Smooth muscle cell of the brain vasculature (primary cell): Measurements from ENCODE around the gene ENO3.

Source experiments
- DNase-seq: peaks from one replicate; pipeline ENCODE4 v3.0.0-alpha.2; 2012; ENCODE audit warnings: low read depth, low spot score

The ENO3 gene

DNA sequence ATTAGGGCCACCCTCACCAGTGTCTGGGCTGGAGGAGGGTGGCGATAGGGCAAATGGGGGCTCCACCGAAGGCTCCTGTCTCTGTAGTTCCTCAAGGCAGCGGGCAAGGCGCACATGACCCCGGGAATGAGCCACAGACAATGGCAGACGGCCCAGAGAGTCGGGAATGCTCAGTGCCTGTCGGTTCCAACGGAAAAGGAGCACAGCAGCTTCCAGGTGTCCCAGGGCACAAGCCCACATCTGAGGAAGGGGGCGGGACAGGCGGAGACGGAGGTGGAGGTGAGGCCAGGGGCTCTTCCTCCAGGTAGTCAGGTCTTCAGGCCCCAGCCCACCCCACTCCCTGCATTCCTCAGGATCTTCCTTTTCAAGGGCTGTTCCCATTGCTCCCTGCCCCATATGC is 21.8 kb downstream of the ENO3 start:
- DNase-seq: no peak

DNA sequence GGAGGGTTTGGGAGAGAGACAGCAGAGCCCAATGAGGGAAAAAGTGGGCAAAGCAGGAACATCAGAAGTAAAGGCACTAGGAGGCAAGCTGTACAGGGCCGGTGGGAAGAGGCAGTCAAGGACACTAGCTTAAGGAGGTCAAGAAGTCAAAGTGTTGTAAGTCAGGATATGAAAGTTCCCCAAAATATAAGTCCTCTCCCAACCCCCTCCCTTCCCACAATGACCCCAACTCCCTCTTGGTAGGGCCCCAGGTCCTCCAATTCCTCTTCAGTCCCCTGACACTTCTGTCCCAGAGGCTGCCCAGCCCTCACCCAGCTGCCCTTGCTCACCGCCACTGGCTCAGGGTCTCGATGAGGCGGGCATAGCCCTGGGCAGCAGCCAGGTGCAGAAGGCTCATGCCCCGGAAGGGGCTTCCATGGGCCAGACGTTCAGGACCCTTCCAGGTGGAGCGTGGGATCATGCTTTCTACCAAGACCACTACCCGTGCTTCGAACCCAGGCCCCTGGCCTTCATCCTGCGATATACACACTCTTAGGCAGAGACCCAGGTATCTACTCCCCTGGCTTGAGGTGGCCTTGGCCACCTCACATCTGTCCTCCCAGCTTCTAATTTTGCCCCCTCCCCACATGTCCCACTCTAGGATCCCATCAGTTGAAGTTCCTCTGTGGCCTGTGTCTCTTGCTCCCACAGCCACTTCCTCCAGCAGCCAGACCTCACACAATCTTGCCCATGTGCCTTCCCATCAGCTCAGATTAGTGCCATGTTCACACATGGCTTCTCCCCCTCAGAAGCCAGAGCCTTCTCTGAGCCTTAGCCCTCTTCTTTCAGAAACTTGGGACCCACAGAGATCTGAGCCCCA is 22.6 kb downstream of the ENO3 start:
- DNase-seq: no peak

DNA sequence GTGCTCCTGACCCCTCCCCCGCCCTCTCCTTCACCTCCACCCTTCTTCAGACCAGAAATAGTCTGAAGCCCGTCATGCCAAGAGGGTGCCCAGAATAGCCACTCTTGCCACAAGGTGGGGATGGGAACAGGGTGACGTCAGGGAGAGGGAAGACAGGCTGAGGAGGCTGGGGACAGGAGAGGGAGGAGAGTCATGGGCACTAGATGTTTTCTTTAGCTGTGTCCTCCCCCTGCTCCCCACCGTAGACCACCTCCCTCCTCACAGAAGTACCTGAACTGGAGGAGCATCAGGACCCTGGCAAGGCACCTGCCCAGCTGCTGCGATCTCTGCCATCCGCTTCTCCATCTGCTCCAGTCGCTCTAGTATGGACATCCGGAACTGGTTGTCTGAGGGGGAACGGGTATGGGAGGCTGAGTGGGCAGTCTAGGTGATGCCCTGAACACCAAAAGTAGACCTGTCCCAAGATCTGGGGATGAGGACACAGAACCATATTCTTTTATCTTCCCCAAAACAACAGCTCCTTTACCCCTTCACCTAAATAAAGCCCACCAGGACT is 23.3 kb downstream of the ENO3 start:
- DNase-seq: no peak

DNA sequence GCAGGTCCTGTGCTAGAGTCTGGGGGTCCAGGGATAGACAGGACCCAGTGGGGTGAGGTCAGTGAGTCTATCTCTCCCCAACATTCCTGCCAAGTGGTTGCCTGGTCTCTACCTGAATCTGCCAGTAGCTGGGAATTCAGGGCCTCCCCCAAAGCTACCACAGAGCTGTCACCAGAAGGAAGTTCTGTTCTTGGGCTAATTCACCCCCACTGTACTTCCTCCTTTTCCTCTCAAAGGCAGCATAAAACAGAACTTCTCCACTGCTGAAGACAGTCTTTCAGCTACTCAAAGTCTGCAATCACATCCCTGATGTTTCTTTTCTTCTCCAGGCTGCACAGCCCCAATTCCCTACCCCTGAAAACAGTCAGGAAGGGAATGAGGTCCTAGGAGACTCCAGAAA is 27.8 kb downstream of the ENO3 start:
- no peak for DNase-seq

DNA sequence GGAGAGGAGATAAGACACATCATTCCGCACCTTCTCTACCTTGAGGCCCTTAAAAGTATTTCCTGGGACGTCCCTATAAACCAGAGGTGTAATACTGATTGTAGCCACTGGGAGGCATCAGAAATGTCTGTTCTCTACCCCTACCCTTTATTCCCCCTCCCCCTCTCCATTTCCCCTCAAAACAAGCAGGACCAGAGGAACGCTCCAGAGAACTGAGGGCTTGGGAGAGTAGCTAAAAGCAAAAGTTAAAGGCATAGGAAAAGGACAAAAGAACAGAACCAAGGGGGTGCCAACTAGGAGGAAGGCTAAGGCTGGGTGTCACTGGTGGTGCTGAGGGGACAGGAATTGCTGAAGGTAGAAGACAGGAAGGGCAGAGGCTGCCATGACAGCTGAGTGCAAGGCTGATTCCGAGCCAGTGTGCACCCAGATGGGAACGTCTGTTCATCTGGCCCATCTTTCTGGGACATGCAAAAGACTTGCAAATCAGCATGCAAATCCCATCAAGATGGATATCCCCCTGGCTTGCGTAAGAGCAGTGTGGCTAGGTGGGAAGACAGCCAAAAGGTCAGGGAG is 29.8 kb downstream of the ENO3 start:
- no peak for DNase-seq

DNA sequence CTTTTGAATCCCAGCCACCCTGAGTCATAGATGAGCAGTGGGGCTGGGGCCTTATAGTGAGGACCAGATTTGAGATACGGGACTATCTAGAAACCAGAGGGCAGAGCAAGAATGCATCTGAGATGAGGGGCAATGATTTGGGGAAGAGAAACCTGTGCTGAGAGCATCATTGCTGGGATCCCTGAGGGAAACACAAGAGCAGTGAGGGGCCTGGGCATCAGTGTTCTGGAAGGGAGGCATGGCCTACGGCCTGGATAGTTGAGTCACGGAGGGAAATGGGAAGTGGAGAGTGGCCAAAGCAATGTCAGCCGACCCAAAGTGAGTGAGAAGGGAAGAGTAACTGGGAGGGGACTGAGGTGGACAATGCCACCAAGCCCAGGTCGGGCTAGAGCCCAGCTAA is 31.4 kb downstream of the ENO3 start:
- DNase-seq: no peak

DNA sequence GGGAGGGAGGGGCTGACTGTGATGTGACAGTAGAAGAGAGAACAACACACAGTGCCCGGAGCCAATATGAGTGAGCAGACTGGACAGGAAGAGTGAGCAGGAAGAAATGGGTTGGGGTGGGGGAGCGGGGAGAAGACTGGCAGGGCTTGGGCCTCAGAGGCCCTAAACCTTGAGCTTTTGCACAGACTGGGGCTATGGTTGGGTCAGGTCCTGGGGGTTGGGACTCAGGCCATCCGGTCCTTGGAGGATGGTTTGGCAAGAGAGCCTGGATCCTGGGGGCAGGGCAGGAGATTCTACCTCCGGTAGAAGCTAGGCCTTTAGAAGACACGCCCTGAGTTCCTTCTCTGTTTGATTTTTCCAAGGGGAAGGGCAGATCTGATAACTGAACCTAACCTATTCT is 35.5 kb downstream of the ENO3 start:
- no peak for DNase-seq

DNA sequence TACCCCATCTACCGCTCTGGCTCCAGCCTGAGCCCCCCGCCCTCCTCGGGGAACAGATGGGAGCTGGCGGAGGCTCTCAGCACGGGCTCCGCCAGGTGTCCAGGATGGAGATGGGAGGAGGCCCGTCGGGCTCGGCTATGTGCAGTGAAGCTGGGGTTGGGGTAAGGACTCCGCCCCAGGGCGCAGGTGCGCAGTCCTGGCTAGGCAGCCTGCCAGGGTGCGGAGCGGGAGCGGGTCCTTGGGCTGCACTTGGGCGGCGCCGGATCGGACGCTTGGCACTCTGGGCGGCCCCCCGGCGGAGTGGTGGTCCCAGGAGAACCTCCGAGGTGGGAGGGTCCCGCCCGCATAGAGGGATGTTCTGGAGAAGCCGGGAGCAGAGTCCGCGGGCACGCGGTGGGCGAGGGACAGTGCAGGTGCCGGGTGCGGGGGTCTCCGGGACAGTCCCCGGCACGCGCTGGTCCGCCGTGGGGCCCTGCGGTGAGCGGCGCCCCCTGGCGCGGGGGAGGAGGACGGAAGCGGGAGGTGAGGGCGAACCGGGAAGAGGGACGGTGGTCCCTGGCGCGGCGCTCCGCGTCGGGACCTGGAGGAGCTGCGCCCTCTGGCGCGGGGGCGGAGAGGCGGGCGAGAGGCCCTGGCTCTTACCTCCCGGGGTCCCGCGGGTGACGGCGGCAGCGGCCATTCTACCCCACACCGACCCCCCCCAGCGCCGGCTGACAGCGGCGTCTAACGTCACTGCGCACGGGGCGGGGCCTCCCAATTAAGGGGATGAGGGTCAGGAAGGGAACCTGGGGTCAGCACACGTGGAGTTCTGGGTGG is 36.2 kb downstream of the ENO3 start, which contains the start of gene CAMTA2:
TSS of gene CAMTA2 (minus strand) at position 725 of the 816 bp plus-strand sequence. CDS start 1,453 bp downstream, outside the sequence.
- no peak for DNase-seq

DNA sequence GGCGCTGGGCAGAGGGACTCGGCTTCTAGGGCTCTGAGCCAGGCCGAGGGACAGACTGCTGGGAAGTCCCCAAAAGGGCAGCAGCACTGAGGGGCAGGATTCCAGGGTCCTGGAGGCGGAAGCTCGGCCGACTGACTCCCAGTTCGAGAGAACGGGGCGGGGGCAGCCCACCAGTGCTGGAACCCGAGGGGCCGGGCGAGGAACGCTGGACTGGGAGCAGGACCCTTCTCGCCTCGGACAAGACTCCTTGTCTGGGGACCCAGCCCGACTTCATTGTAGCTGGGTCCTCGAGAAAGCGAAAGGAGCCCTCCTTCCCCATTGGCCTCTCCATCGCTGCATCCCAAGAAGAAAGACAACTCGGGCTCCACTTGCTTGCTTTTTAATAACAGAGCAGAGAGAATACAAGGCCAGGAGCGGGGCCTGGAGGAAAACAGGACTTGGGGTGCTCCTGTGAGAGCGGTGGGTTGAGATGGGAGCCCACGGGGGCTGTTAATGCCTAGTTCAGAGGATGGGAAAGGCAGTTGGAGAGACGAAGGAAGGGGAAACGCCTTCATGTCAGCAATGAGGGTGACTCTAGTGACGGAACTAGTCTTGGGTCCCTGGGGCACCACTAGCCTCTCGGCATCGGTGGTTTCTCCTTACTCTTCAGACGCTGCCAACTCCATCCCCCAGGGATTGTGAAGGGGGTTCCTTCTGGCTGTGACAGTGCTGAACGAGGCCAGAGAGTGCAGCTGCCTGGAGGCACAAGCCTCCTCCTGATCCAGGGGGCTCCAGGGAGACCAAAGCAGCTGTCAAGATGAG is 37.0 kb downstream of the ENO3 start:
- DNase-seq: no peak

DNA sequence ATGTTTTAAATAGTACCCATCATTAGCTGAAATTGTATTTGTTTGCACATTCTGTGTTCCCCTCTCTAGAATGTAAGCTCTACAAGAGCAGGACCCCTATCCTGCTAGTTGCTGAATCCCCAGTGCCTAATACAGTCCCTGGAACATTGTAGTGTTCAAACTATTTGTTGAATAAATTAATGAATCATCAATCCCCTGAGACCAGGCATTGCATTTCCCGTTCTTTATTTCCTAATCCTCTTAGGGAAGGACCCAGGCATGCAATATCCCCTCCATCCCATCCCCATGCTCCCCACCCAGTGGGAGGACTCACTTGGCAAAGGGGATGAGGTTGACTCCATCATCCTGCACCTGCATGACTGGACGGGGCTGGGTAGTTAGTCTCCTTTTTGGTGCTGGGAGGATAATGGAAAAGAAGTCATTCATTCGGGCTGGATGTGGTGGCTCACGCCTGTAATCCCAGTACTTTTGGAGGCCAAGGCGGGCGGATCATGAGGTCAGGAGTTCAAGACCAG is 43.2 kb downstream of the ENO3 start:
- DNase-seq: no peak

DNA sequence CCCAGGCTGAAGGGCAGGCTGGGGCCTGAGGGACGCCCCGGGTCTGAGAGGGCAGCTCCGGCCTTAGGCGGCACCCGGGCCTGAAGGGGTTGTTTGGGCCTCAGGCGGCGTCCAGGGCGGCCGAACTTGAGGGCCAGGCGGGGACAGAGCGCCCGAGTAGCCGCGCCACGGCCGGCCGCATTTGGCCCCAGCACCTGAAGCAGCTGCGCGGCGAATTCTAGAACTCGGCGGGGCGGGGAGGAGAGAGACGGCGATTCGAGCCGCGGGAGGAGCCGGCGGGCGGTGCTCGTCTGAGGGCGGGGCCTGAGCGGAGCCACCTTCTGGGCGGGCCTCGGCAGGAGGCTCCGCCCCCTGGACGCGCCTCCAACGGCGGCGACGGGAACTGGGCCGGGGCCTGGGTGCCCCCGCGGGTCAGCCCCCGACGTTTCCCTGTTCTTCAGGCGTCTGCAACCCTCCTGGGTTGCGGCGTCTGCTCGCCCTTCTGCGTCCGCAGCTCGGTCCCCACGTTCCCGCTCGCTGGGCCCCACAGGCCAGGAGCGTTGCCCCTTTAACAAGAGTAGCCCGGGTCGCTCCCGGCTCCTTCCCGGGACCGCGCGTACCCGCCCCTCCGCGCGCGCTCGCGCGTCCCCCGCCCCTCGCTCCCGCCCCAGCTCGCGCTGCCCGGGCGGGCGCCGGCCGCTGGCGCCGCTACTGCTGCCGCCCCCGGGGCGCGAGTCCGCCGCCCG is 46.5 kb downstream of the ENO3 start, which contains the start of the genes INCA1 and KIF1C:
TSS of gene INCA1 (minus strand) at position 221 of the 725 bp plus-strand sequence. CDS start 3,085 bp downstream, outside the sequence.
TSS of gene KIF1C (plus strand) at position 649 of the 725 bp plus-strand sequence. CDS start 2,297 bp downstream, outside the sequence.
- peak; percentile 50 for DNase-seq

DNA sequence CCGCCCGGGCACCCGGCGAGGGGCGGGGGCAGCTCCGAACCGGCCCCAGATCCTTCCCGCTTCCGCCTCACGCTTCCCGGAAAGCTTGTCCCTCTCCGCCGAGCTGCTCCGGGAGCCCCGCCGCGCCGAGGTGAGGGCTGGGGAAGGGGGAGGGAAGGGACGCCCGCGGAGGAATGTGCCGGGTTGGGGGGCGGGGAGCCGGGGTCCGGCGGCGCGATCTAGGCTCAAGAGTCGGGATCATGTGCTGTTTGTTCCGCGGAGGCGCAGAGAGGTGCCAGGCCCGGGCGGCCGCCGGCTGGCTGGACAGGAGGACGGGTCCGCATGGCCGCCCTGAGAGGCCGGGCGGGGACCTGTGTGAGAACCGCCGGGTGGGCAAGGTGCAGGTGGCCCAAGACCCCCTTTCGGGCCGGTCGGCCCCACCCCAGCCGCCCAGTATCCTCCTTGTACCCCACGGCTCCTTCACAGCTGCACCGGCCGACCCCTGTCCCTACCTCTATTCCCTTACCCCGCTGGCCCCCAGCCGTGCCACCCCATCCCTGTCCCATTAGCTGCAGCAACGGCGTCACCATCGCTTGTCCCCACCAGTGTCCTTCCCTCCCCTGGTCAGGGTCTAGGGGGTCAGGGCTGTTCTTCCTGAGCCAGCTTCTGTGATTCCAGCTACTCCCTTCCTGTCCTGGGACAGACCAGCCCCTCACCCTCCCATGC is 47.3 kb downstream of the ENO3 start:
- no peak for DNase-seq

DNA sequence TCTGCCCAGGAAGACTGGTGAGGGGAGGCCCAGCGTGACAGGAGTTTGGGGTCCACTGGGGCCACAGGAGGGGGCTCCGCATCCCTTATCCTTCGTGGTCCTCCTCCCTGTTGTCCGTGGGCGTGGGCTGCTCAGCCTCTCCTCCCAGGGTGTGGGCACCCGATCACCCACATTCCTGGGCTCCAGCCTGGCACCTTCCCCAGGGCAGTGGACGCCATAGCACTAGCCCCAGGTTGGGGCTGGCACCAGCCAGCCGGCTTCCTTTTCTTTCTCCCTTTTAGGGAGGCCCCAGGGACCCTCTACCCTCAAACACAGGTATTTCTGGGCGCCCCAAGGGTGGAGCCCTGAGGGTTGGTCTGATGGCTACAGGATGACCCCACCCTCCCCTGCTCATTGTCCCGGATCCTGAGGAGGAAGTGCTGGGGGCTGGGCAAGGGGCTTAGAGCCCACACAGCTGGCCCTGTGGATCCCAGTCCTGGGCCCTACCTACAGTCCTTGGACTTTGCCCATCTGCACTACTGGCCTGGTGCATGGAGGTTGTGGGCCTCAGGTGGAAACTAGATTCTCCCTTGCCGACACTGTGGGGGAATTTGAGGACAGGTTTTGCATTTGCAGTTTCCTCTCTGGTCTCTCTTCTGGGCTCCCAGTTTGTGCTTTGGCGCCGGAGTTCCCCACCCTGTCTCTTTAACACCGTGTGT is 48.0 kb downstream of the ENO3 start:
- no peak for DNase-seq

DNA sequence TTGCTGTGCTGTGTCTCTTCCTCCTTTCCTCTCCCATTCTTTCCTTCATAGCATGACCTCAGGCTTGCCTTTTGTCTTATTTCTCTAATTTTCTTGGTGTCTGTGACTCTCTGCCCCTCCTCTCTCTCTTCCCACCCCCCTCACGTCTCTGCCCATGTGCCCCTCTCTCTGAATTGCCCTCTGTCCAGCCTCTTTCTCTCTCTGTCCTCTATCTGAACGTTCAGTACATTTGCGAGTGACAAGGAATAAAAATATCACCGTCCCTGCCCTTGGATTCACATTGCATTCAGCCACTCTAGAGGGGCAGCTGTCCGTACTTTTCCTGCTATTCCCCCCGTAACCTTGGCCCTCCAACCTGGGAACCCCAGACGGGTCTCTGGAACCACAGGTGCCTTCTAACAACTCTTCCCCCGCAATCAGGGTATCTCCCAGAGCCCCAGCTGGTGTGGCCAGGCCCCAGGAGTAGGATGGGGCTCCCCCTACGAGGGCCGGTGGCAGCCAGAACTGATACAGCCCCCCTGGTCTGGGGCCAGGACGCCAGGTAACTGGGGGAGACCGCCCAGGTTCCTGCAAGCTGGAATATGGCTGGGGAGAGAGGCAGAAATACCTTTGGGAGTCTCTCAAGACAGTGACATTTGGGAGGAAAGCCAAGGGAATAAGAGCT is 48.6 kb downstream of the ENO3 start:
- no peak for DNase-seq

DNA sequence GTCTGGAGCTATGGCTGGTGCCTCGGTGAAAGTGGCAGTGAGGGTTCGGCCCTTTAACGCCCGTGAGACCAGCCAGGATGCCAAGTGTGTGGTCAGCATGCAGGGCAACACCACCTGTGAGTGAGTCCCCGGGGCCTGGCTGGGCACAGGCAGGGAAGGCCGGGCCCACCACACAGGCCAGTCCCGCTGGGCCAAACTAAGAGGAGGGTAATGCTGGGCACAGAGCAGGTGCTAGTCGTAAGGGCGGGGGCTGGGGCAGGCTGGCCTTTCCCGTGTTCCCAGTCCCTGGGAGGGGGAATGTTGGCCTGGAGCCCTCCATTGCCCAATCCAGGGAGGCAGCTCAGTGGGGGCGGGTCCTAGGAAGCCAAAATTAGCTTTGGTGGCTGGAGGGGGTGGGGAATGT is 49.3 kb downstream of the ENO3 start:
- no peak for DNase-seq

DNA sequence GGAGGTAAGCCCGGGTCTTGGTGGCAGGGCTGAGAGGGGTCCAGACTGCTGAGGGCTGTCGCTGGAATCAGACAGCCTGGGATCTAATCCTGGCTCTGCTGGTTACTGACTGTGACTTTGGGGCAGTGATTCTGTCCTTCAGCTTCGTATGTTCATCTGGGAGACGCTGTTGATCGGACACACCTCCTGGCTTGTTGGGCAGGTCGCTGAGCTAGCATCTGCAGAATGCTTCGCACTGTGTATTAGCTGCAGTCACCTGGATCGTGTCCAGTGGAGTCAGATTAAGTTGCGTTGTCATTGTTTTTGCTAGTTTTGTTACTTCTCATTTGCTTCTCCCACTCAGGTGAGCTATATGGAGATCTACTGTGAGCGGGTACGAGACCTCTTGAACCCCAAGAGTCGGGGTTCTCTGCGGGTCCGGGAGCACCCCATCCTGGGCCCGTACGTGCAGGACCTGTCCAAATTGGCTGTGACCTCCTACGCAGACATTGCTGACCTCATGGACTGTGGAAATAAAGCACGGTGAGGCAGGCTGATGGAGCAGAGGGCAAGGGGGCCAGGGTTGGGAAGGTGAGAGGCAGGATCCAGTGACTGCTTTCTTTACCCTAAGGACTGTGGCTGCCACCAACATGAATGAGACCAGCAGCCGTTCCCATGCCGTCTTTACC is 51.3 kb downstream of the ENO3 start:
- DNase-seq: no peak

DNA sequence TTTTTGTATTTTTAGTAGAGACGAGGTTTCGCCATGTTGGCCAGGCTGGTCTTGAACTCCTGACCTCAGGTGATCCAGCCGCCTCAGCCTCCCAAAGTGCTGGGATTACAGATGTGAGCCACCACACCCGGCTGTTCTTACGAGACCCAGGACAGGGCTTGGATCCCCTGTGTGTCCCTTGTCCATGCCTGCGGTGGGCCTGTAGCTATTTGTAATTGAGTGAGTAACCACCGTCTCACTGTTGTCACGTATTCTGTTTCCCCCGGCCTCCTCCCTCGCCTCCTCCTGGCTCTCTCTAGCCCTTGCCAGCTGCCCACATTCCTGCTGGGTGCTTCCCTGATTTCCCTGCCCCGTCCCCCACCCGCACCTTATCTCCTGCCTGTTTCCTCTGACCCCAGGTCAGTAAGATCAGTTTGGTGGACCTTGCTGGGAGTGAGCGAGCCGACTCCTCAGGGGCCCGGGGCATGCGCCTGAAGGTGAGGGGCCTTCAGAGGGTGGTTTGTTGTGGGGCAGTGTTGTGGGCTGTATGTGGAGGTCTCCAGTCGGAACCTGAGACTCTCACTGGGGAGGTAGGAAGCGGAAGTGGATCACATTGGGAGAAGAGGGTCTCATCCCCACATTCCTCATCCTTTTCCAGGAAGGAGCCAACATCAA is 52.4 kb downstream of the ENO3 start:
- DNase-seq: no peak
